ENCODE data around the gene ZNF287.

Gene ZNF287

GRCh38 chr17:16516594-16517051, 52.4 kb downstream of the ZNF287 start:
- DNase-seq (ENCODE audit: low spot score) = peak; percentile 46

GRCh38 chr17:16515933-16516332, 53.1 kb downstream of the ZNF287 start:
- no peak for DNase-seq (ENCODE audit: low spot score)

GRCh38 chr17:16513873-16514272, 55.1 kb downstream of the ZNF287 start:
- no peak for DNase-seq (ENCODE audit: low spot score)

GRCh38 chr17:16512011-16512410, 57.0 kb downstream of the ZNF287 start:
- DNase-seq (ENCODE audit: low spot score) = no peak

- no peak for DNase-seq (ENCODE audit: low spot score)
These were observed 57.4 kb downstream of the ZNF287 start for GRCh38 chr17:16511593-16511992.

- no peak for DNase-seq (ENCODE audit: low spot score)
These were observed 61.0 kb downstream of the ZNF287 start for GRCh38 chr17:16507918-16508533.

GRCh38 chr17:16506188-16506587, 62.8 kb downstream of the ZNF287 start:
- no peak for DNase-seq (ENCODE audit: low spot score)

GRCh38 chr17:16504984-16505383, 64.0 kb downstream of the ZNF287 start:
- DNase-seq (ENCODE audit: low spot score) = no peak
